Gastrocnemius medialis (tissue), 4 donors: ENCODE results near the gene BMP3.
A peak's percentile ranks its signal among the peaks of the same experiment; 100 is the strongest.

Experiments used
- CTCF ChIP-seq, 5 experiments: fragments of 450-650 bp in 3 of 5; fragments of 200-600 bp in 2 of 5; sonication (generic) in 2 of 5; IDR thresholded peaks in 4 of 5; conservative IDR thresholded peaks in 1 of 5; 1 replicate in 4 of 5; 2 replicates in 1 of 5; pipeline ENCODE4 v1.5.1; 2016 to 2019; ENCODE audit warnings: antibody characterized with exemption in 5 of 5, mild to moderate bottlenecking in 3 of 5, moderate library complexity in 3 of 5
- POLR2A ChIP-seq, 2 donors: fragments of 450-650 bp; IDR thresholded peaks; one replicate each; pipeline ENCODE4 v1.6.1; 2017; ENCODE audit warnings: antibody characterized with exemption in 2 of 2, mild to moderate bottlenecking in 2 of 2, moderate library complexity in 2 of 2

- TF ChIP-seq CTCF (IDR thresholded peaks at IDR 0.05 in 4 of 5, conservative IDR thresholded peaks at IDR 0.05 in 1 of 5) (peak; percentile 21 to 78 (median 64)), POLR2A (IDR thresholded peaks at IDR 0.05) (no peak)
These were observed 39.3 kb downstream of the BMP3 start for GRCh38 chr4:81069706-81070331.
